ENCODE data around the gene ZNF778. TPM values are rescaled to one million over a fixed set of nuclear protein-coding genes. Genes with fewer than 3 reads are reported as not detected.

The ZNF778 gene
- total and polyA plus RNA-seq, 2 of the 13 experiments (the other 11 are each of a cell fraction or from before 2014, with no cell fraction given), result 3.8 to 7.2 TPM

- TF ChIP-seq ZNF235 (CRISPR knock-in tag; IDR thresholded peaks at IDR 0.05; ENCODE audit: borderline replicate concordance), result 0 out of 2 replicates have a peak, but pooled peaks have one; percentile 47
- no peak for TF ChIP-seq SOX13 (IDR thresholded peaks at IDR 0.05)
- TF ChIP-seq SOX13 (CRISPR knock-in tag; conservative IDR thresholded peaks at IDR 0.05 in 1 of 2, IDR thresholded peaks at IDR 0.05 in 1 of 2), result no peak; a peak in 1 of 4 replicates
- no peak for TF ChIP-seq ZFP36L2 (CRISPR knock-in tag; IDR thresholded peaks at IDR 0.05)
- TF ChIP-seq FOXO4 (CRISPR knock-in tag; conservative IDR thresholded peaks at IDR 0.05), result no peak
- no peak for TF ChIP-seq ZNF10 (CRISPR knock-in tag; IDR thresholded peaks at IDR 0.05; ENCODE audit: borderline replicate concordance, low read depth)
- no peak for TF ChIP-seq TARDBP (CRISPR knock-in tag; IDR thresholded peaks at IDR 0.05)
- no peak for TF ChIP-seq NFE2 (CRISPR knock-in tag; IDR thresholded peaks at IDR 0.05)
- no peak for TF ChIP-seq PRDM4 (CRISPR knock-in tag; IDR thresholded peaks at IDR 0.05; ENCODE audit: borderline replicate concordance)
- 0 out of 2 replicates have a peak, but pooled peaks have one; percentile 38 for TF ChIP-seq ZNF281 (CRISPR knock-in tag; IDR thresholded peaks at IDR 0.05; ENCODE audit: borderline replicate concordance)
- no peak for TF ChIP-seq ZNF766 (CRISPR knock-in tag; IDR thresholded peaks at IDR 0.05; ENCODE audit: borderline replicate concordance)
- no peak for TF ChIP-seq ELK4 (CRISPR knock-in tag; IDR thresholded peaks at IDR 0.05; ENCODE audit: borderline replicate concordance)
- peak; percentile 45; the same call in 1 of the 2 replicates for TF ChIP-seq ARID4A (CRISPR knock-in tag; IDR thresholded peaks at IDR 0.05; ENCODE audit: borderline replicate concordance)
- no peak for TF ChIP-seq ZNF12 (CRISPR knock-in tag; IDR thresholded peaks at IDR 0.05)
These were observed 46.0 kb upstream of the ZNF778 start, which contains the start of gene CDH15 (continued) for GRCh38 chr16:89171216-89172170.

Data from HepG2 (cell line).